ENCODE data around the gene PTMA. TPM values are rescaled to one million over a fixed set of nuclear protein-coding genes. Genes with fewer than 3 reads are reported as not detected.

Gene PTMA
- total RNA-seq, 1 experiment from 2014 or later: 1,473 TPM

Other genes starting within 250 kb of the PTMA start
- gene NCL, start 244.0 kb upstream of the PTMA start, total RNA-seq (2014; rRNA removed; shearing (Covaris generic)): 69.2 and 141 TPM in 2 replicates
- gene NMUR1, start 178.1 kb upstream of the PTMA start, total RNA-seq (2014; rRNA removed; shearing (Covaris generic)): not detected in 2 replicates
- not detected in 2 replicates for gene TEX44, start 115.7 kb upstream of the PTMA start, total RNA-seq (2014; rRNA removed; shearing (Covaris generic))
- gene PDE6D, start 72.8 kb downstream of the PTMA start, total RNA-seq (2014; rRNA removed; shearing (Covaris generic)): 61.5 and 67.0 TPM in 2 replicates
- 15.5 and 20.8 TPM in 2 replicates for gene COPS7B, start 77.9 kb downstream of the PTMA start, total RNA-seq (2014; rRNA removed; shearing (Covaris generic))
- gene NPPC, start 217.9 kb downstream of the PTMA start, total RNA-seq (2014; rRNA removed; shearing (Covaris generic)): not detected in 2 replicates